ENCODE data around the gene ZNF263.
"Not testable (repeated sequence)": the region's sequence is repeated elsewhere in the genome, so short reads cannot be mapped to it uniquely, and the experiment has no call there.

The ZNF263 gene

GRCh38 chr16:3268294-3268693, 15.0 kb upstream of the ZNF263 start:
- DNase-seq, result no peak

GRCh38 chr16:3270718-3271117, 12.6 kb upstream of the ZNF263 start:
- DNase-seq, result not testable (repeated sequence)

- DNase-seq, result not testable (repeated sequence)
Observed at GRCh38 chr16:3271281-3271680, 12.0 kb upstream of the ZNF263 start.

- DNase-seq, result no peak
Observed at GRCh38 chr16:3274490-3274889, 8.8 kb upstream of the ZNF263 start.

GRCh38 chr16:3274947-3275346, 8.3 kb upstream of the ZNF263 start:
- DNase-seq, result no peak

- no peak for DNase-seq
Observed at GRCh38 chr16:3276679-3277078, 6.6 kb upstream of the ZNF263 start.

- no peak for DNase-seq
Observed at GRCh38 chr16:3281222-3281820, 2.0 kb upstream of the ZNF263 start.

GRCh38 chr16:3282103-3282729, 1.1 kb upstream of the ZNF263 start:
- peak; percentile 97 for DNase-seq

GRCh38 chr16:3283543-3284447, 504 bp downstream of the ZNF263 start:
- peak; percentile 24 for DNase-seq

GRCh38 chr16:3285131-3285530, 1.8 kb downstream of the ZNF263 start:
- DNase-seq, result no peak

GRCh38 chr16:3289998-3290673, 6.8 kb downstream of the ZNF263 start:
- DNase-seq, result no peak

GRCh38 chr16:3292604-3293003, 9.3 kb downstream of the ZNF263 start:
- no peak for DNase-seq

GRCh38 chr16:3295209-3295608, 11.9 kb downstream of the ZNF263 start:
- DNase-seq, result no peak

- DNase-seq, result no peak
Observed at GRCh38 chr16:3295783-3296182, 12.5 kb downstream of the ZNF263 start.

GRCh38 chr16:3304370-3304769, 21.1 kb downstream of the ZNF263 start:
- DNase-seq, result no peak

- peak; percentile 98 for DNase-seq
Observed at GRCh38 chr16:3305109-3306068, 22.1 kb downstream of the ZNF263 start, which contains the start of the genes TIGD7 and ZNF75A. TSS of gene TIGD7 (minus strand) at chr16:3305430. CDS start at chr16:3300614, 4,816 bp downstream. TSS of gene ZNF75A (plus strand) at chr16:3305497. CDS start at chr16:3308429, 2,932 bp downstream.

- no peak for DNase-seq
Observed at GRCh38 chr16:3306078-3306477, 22.8 kb downstream of the ZNF263 start.

- no peak for DNase-seq
Observed at GRCh38 chr16:3311496-3311895, 28.2 kb downstream of the ZNF263 start.

GRCh38 chr16:3317315-3317999, 34.2 kb downstream of the ZNF263 start:
- DNase-seq, result no peak

GRCh38 chr16:3321816-3322215, 38.5 kb downstream of the ZNF263 start:
- no peak for DNase-seq

- no peak for DNase-seq
Observed at GRCh38 chr16:3327514-3327913, 44.2 kb downstream of the ZNF263 start.

Measured in retina (tissue), 1 donor.